ENCODE data around the gene ANTXRL.
"Not testable (repeated sequence)": the region's sequence is repeated elsewhere in the genome, so short reads cannot be mapped to it uniquely, and the experiment has no call there.

The ANTXRL gene

DNA sequence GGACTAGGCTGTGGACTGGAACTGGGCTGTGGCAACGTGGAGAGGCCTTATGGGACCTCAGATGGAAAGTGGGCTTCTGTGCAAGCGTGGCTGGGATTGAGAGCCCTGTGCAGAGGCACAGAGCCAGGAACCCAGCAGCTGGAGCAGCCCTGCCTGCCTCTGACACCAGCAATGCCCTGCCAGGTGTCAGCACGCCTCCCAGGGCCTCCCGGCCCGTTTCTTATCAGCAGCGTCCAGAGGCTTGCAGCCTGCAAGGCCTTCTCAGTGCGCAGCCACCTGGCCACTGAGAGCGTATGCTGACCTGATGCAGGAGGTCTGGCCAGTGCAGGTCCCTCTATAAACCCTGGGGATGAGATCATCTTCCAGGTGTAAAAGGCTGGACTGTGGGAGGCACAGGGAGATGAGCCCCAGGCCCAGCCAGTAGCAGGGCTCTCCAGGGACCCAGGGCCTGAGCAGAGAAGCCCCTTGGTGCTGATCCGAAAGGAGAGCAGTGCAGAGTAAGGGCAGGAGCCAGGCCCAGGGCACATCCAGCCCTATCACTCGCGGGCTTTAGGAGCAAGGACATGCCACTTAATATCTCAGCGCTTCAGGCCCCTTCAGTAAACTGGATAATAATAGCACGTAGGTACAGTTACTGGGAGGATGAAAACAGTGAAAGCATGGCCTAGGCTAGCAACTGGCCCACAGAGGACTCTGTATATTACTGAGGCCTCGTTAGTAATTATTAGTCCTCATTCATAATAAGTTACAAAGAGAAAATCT is 38.8 kb upstream of the ANTXRL start:
- Histone ChIP-seq H3K4me1 (no peaks in the 10 kb centered on the region), H3K9ac (no peak overlapping the region), H3K27me3 (no peaks in the 10 kb centered on the region), H3K27ac (no peak overlapping the region), H3K36me3 (peaks cover 35% of the 10 kb centered on the region), H3K9me3 (no peaks in the 10 kb centered on the region), H3K4me2 (no peak overlapping the region), H3K4me3 (no peak overlapping the region), H4K20me1 (peaks cover 18% of the 10 kb centered on the region; the same call in 1 of the 2 replicates)
- TF ChIP-seq Cebpa-rat (IDR thresholded peaks at IDR 0.05), result no peak

- Histone ChIP-seq H3K4me1 (no peaks in the 10 kb centered on the region), H4K20me1 (peaks cover 25% of the 10 kb centered on the region; the same call in 1 of the 2 replicates), H3K9me3 (no peaks in the 10 kb centered on the region), H3K36me3 (peaks cover 42% of the 10 kb centered on the region), H3K27me3 (no peaks in the 10 kb centered on the region), H3K27ac (no peak overlapping the region), H3K4me3 (no peak overlapping the region), H3K9ac (no peak overlapping the region), H3K4me2 (no peak overlapping the region)
- TF ChIP-seq Cebpa-rat (IDR thresholded peaks at IDR 0.05), result no peak
Observed at GRCh38 chr10:46248651-46249146, 38.1 kb upstream of the ANTXRL start.

DNA sequence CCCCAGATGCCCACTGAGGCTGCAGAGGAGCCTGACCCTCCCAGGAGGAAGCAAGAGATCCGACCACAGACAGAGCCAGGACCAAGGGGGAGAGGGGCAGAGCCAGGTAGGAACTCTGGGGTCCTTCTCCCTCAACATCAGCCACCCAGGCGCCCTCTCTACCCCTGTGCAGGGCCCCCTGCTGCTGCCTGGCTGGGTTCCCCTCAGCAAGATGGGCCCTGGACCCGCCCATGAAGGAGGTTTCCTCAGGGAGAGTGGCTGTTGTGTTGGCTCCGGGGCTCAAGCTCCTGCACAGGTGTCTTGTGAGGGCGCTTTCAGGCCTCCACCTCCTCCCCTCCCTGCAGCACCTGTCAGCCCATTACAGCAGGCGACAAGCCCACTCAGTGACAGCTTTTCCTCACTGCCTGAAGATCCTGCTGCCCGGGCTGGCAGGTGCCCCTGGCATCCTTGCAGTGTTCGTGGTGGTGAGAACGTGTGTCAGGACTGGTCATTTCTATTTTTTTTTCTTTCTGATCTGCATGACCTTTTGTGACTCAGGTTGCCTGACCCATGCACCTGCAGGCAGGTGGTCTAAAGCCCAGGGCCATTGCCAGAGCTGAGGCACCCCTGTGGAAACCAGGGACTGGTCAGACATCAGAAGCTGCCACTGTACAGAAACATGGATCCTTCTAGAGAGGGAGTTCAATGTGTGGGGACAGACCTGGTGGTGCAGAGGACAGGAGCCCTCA is 37.0 kb upstream of the ANTXRL start:
- not testable (repeated sequence) for H3K4me2 ChIP-seq, H3K4me1 ChIP-seq, H3K9me3 ChIP-seq, H3K27me3 ChIP-seq, H3K4me3 ChIP-seq, H3K27ac ChIP-seq, H3K9ac ChIP-seq
- peaks cover 35% of the 10 kb centered on the region for H4K20me1 ChIP-seq
- H3K36me3 ChIP-seq, result peaks cover 47% of the 10 kb centered on the region

- no peak overlapping the region for H3K9ac ChIP-seq
- no peak overlapping the region for H3K4me3 ChIP-seq
- H3K36me3 ChIP-seq, result peaks cover 47% of the 10 kb centered on the region
- no peak for TF ChIP-seq Cebpa-rat (IDR thresholded peaks at IDR 0.05)
- H3K4me1 ChIP-seq, result no peaks in the 10 kb centered on the region
- H3K27me3 ChIP-seq, result no peaks in the 10 kb centered on the region
- H4K20me1 ChIP-seq, result peaks cover 37% of the 10 kb centered on the region
- no peak overlapping the region for H3K27ac ChIP-seq
- no peak overlapping the region for H3K4me2 ChIP-seq
- H3K9me3 ChIP-seq, result no peaks in the 10 kb centered on the region
Observed at GRCh38 chr10:46250481-46250880, 36.3 kb upstream of the ANTXRL start.

- Histone ChIP-seq H3K27me3 (no peaks in the 10 kb centered on the region), H3K4me1 (no peaks in the 10 kb centered on the region), H3K36me3 (peaks cover 47% of the 10 kb centered on the region), H3K4me2 (no peak overlapping the region), H4K20me1 (peaks cover 42% of the 10 kb centered on the region), H3K9me3 (no peaks in the 10 kb centered on the region), H3K27ac (no peak overlapping the region), H3K9ac (no peak overlapping the region), H3K4me3 (no peak overlapping the region)
- no peak for TF ChIP-seq Cebpa-rat (IDR thresholded peaks at IDR 0.05)
Observed at GRCh38 chr10:46250898-46251856, 35.6 kb upstream of the ANTXRL start.

DNA sequence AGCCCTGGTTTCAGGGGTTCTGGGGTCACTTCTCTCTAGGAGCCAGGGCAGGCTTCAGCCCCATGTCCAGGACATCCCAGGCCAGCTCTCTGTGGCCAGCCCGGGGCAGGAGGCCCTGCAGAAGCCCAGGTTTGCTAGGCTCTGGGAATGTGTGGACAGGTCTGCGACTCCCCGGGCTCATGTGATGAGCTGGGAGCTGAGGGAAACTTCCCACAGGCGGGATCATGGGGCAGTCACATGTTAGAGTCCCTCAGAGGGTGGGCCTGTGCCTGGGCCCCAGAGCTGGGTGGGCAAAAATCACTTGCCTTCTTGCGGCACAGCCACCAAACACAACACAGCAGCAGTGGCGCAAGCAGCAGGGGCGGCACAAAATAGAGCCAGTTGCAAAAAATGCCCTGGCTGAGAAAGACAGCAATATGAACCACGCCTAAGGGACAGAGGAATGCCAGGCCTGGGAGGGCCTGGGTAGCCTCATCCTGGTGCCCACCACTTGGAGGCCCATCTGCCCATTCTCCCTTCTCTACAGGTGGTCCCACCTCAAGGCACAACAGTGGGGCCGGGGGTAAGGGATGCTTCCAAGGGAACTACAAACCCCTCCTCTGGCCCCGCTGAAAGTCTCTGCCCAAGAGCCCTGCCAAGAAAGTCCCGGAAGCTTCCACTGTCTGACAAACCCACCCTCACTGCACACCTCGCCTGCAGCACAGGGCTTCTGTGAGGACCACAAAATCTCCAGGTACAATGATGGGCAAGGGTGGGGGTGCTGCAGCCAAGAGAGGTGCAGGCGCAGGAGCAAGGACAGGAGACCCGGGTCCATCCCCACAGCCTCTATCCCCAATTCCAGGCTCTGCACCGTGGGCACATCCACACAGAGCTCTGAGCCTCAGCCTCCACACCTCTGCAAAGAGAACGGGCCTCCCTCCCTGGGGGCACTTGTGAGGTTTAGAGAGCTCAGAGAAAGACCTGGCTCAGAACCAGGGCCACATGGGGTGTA is 34.6 kb upstream of the ANTXRL start:
- Histone ChIP-seq H3K36me3 (peaks cover 47% of the 10 kb centered on the region), H4K20me1 (peaks cover 52% of the 10 kb centered on the region), H3K27me3 (no peaks in the 10 kb centered on the region), H3K9me3 (no peaks in the 10 kb centered on the region), H3K9ac (no peak overlapping the region), H3K4me3 (no peak overlapping the region), H3K4me1 (no peaks in the 10 kb centered on the region), H3K27ac (no peak overlapping the region), H3K4me2 (no peak overlapping the region)
- no peak for TF ChIP-seq Cebpa-rat (IDR thresholded peaks at IDR 0.05)

GRCh38 chr10:46253076-46254006 is 33.5 kb upstream of the ANTXRL start:
- no peak for TF ChIP-seq Cebpa-rat (IDR thresholded peaks at IDR 0.05)
- Histone ChIP-seq H3K27me3 (no peaks in the 10 kb centered on the region), H3K4me3 (no peak overlapping the region), H3K4me2 (no peak overlapping the region), H3K4me1 (no peaks in the 10 kb centered on the region), H3K36me3 (peaks cover 40% of the 10 kb centered on the region), H3K9ac (no peak overlapping the region), H4K20me1 (peaks cover 59% of the 10 kb centered on the region), H3K27ac (no peak overlapping the region), H3K9me3 (no peaks in the 10 kb centered on the region)

GRCh38 chr10:46254007-46254383 is 32.8 kb upstream of the ANTXRL start:
- no peaks in the 10 kb centered on the region for H3K9me3 ChIP-seq
- no peaks in the 10 kb centered on the region for H3K27me3 ChIP-seq
- H3K36me3 ChIP-seq, result peaks cover 34% of the 10 kb centered on the region
- H3K9ac ChIP-seq, result no peak overlapping the region
- no peak for TF ChIP-seq Cebpa-rat (IDR thresholded peaks at IDR 0.05)
- H3K4me3 ChIP-seq, result no peak overlapping the region
- no peak overlapping the region for H3K4me2 ChIP-seq
- H3K27ac ChIP-seq, result no peak overlapping the region
- H3K4me1 ChIP-seq, result no peaks in the 10 kb centered on the region
- peaks cover 62% of the 10 kb centered on the region for H4K20me1 ChIP-seq
